CD4-positive, alpha-beta T cell (primary cell): Measurements from ENCODE around the gene CSNK2A1. TPM values are rescaled to one million over a fixed set of nuclear protein-coding genes. Genes with fewer than 3 reads are reported as not detected.
"Not testable (repeated sequence)": the region's sequence is repeated elsewhere in the genome, so short reads cannot be mapped to it uniquely, and the experiment has no call there.

Experiments used
- ATAC-seq: fragments of 200-7000 bp; cut with Tn5 transposase; one replicate; pipeline ENCODE4 v1.10.0; 2022; ENCODE audit warnings: mild to moderate bottlenecking; ENCODE audit not compliant: poor library complexity
- CTCF ChIA-PET: fragments of 350-600 bp; sonication (Branson Sonifier 250); formaldehyde crosslinking; loops from one replicate; lab custom pipeline; 2021; ENCODE audit warnings: antibody characterized with exemption, inconsistent platforms; lab: Charles Lee
- POLR2A ChIA-PET: fragments of 350-600 bp; sonication (Branson Sonifier 250); formaldehyde crosslinking; loops from one replicate; lab custom pipeline; 2021; ENCODE audit warnings: antibody characterized with exemption, inconsistent platforms; lab: Charles Lee
- DNase-seq, 14 experiments: peaks; one replicate each; pipeline ENCODE4 v3.0.0-alpha.2; 2013 to 2020; ENCODE audit warnings: mixed read lengths in 2 of 14
- H3K27ac ChIP-seq, 2 donors: one replicate each; pipeline versions ENCODE4 v1.5.1 to v1.7.0; 2013; ENCODE audit warnings: low read length in 2 of 2, low read depth in 1 of 2, mild to moderate bottlenecking in 1 of 2
- H3K27me3 ChIP-seq, 2 experiments: 1 replicate in 1 of 2; 2 replicates in 1 of 2; pipeline versions ENCODE4 v1.6.1 to v1.7.0; 2013; ENCODE audit warnings: low read length in 2 of 2, control low read depth in 1 of 2, mild to moderate bottlenecking in 1 of 2, moderate library complexity in 1 of 2; ENCODE audit not compliant: insufficient read depth in 2 of 2, control insufficient read depth in 1 of 2
- H3K36me3 ChIP-seq: one replicate; pipeline ENCODE4 v1.6.1; 2013; ENCODE audit warnings: low read length, control low read depth; ENCODE audit not compliant: insufficient read depth
- H3K4me1 ChIP-seq: one replicate; pipeline ENCODE4 v1.6.1; 2013; ENCODE audit warnings: low read length, control low read depth; ENCODE audit not compliant: insufficient read depth
- H3K4me3 ChIP-seq: one replicate; pipeline ENCODE4 v1.5.1; 2013; ENCODE audit warnings: mild to moderate bottlenecking, low read length, moderate library complexity
- H3K9me3 ChIP-seq, 2 experiments: 1 replicate in 1 of 2; 2 replicates in 1 of 2; pipeline versions ENCODE4 v1.6.1 to v1.7.0; 2013; ENCODE audit warnings: low read length in 2 of 2, mild to moderate bottlenecking in 2 of 2, control low read depth in 1 of 2, moderate library complexity in 1 of 2; ENCODE audit not compliant: control insufficient read depth in 1 of 2, insufficient read depth in 1 of 2
- H3K27ac Mint-ChIP-seq: one replicate; pipeline ENCODE4 v1.8.0; 2020; ENCODE audit warnings: mixed read lengths
- H3K27me3 Mint-ChIP-seq: one replicate; pipeline ENCODE4 v1.8.0; 2021; ENCODE audit warnings: mixed read lengths
- H3K36me3 Mint-ChIP-seq: one replicate; pipeline ENCODE4 v1.8.0; 2021; ENCODE audit warnings: low read depth, mixed read lengths
- H3K4me1 Mint-ChIP-seq: one replicate; pipeline ENCODE4 v1.8.0; 2021; ENCODE audit warnings: low read depth, mixed read lengths
- H3K4me3 Mint-ChIP-seq: one replicate; pipeline ENCODE4 v1.8.0; 2020; ENCODE audit warnings: mild to moderate bottlenecking, mixed read lengths
- H3K9me3 Mint-ChIP-seq: one replicate; pipeline ENCODE4 v1.8.0; 2020; ENCODE audit warnings: mixed read lengths
- CTCF ChIP-seq: fragments of 200-600 bp; IDR thresholded peaks from one replicate; pipeline ENCODE4 v1.8.0; 2022; ENCODE audit warnings: antibody characterized with exemption, mild to moderate bottlenecking
- intact Hi-C, 2 experiments: fragments of 100-400 bp; cut with DNase I in 1 of 2; cut with micrococcal nuclease in 1 of 2; formaldehyde crosslinking; loops; one replicate each; pipeline versions ENCODE4 v1.15.1 to v1.9.0; 2023 to 2025; cut with DNase I, micrococcal nuclease
- total RNA-seq, 174 experiments: library from RNA in 2 of 174; stranded (reverse) in 2 of 174; gene quantifications; one replicate each; pipeline ENCODE4 v1.2.3 and lab custom pipeline; 2021 to 2026

CSNK2A1 gene
- total RNA-seq, 2 experiments from 2014 or later, result 55.5 to 56.9 TPM

GRCh38 chr20:454951-455350 lies 88.6 kb downstream of the CSNK2A1 start:
- Mint-ChIP-seq H3K36me3 (peaks cover 5% of the 10 kb centered on the region), H3K27me3 (no peaks in the 10 kb centered on the region), H3K27ac (no peak overlapping the region), H3K9me3 (no peaks in the 10 kb centered on the region), H3K4me1 (peaks cover 47% of the 10 kb centered on the region), H3K4me3 (no peak overlapping the region)
- CTCF ChIA-PET, result no interaction called here
- H3K4me3 ChIP-seq, result no peak overlapping the region
- POLR2A ChIA-PET, result interaction anchor here (1.5 kb wide), 1 partner anchor 16 kb away, joined by 4 read pairs; no protein-coding TSS in a partner anchor
- DNase-seq (no peak), ATAC-seq (no peak)
- H3K36me3 ChIP-seq, result peaks cover 7% of the 10 kb centered on the region
- no peaks in the 10 kb centered on the region for H3K27me3 ChIP-seq
- H3K27ac ChIP-seq, result no peak overlapping the region
- H3K9me3 ChIP-seq, result no peaks in the 10 kb centered on the region
- intact Hi-C loops, result no loop called here
- TF ChIP-seq CTCF, result no peak
- H3K4me1 ChIP-seq, result peaks cover 19% of the 10 kb centered on the region

GRCh38 chr20:452021-452420 lies 91.6 kb downstream of the CSNK2A1 start:
- intact Hi-C loops, H3K27me3 ChIP-seq, H3K9me3 Mint-ChIP-seq, POLR2A ChIA-PET, DNase-seq, H3K27me3 Mint-ChIP-seq, H3K4me1 ChIP-seq, H3K9me3 ChIP-seq, CTCF ChIA-PET, ATAC-seq, H3K27ac ChIP-seq, H3K4me3 ChIP-seq, H3K27ac Mint-ChIP-seq, H3K4me3 Mint-ChIP-seq: not testable (repeated sequence)
- Mint-ChIP-seq H3K36me3 (peaks cover 17% of the 10 kb centered on the region), H3K4me1 (peaks cover 31% of the 10 kb centered on the region)
- H3K36me3 ChIP-seq, result peaks cover 14% of the 10 kb centered on the region

GRCh38 chr20:445514-446336 lies 97.9 kb downstream of the CSNK2A1 start:
- H3K4me3 ChIP-seq, result no peak overlapping the region
- no peak for TF ChIP-seq CTCF
- intact Hi-C loops, result no loop called here
- H3K36me3 Mint-ChIP-seq, result peaks cover 74% of the 10 kb centered on the region
- H3K27me3 Mint-ChIP-seq, result no peaks in the 10 kb centered on the region
- H3K27ac ChIP-seq, result no peak overlapping the region
- no peaks in the 10 kb centered on the region for H3K27me3 ChIP-seq
- H3K27ac Mint-ChIP-seq, result no peak overlapping the region
- peaks cover 60% of the 10 kb centered on the region for H3K36me3 ChIP-seq
- ATAC-seq (no peak), DNase-seq (no peak)
- H3K9me3 Mint-ChIP-seq, result no peaks in the 10 kb centered on the region
- H3K4me3 Mint-ChIP-seq, result no peak overlapping the region
- no peaks in the 10 kb centered on the region for H3K9me3 ChIP-seq
- H3K4me1 ChIP-seq, result no peaks in the 10 kb centered on the region
- peaks cover 27% of the 10 kb centered on the region for H3K4me1 Mint-ChIP-seq
- ChIA-PET POLR2A (no interaction called here), CTCF (interaction anchor here (1.1 kb wide), 1 partner anchor 14 kb away, joined by 3 read pairs; no protein-coding TSS in a partner anchor)
